Measurements from ENCODE around the gene ACTN4.

The ACTN4 gene

DNA sequence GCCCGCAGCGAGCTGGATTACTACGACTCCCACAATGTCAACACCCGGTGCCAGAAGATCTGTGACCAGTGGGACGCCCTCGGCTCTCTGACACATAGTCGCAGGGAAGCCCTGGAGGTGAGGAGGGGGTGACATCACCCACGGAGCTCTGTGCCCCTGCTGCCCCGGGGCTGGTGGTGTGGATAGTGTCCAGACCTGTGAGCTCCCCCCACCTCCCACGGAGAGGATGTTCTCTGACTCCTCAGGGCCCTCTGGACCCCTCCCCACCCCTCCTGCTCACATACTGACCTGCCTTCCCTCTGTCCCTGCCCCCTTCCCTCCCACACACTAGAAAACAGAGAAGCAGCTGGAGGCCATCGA, 76.1 kb downstream of the ACTN4 start:
- DNase-seq (ENCODE audit: low spot score): no peak

DNA sequence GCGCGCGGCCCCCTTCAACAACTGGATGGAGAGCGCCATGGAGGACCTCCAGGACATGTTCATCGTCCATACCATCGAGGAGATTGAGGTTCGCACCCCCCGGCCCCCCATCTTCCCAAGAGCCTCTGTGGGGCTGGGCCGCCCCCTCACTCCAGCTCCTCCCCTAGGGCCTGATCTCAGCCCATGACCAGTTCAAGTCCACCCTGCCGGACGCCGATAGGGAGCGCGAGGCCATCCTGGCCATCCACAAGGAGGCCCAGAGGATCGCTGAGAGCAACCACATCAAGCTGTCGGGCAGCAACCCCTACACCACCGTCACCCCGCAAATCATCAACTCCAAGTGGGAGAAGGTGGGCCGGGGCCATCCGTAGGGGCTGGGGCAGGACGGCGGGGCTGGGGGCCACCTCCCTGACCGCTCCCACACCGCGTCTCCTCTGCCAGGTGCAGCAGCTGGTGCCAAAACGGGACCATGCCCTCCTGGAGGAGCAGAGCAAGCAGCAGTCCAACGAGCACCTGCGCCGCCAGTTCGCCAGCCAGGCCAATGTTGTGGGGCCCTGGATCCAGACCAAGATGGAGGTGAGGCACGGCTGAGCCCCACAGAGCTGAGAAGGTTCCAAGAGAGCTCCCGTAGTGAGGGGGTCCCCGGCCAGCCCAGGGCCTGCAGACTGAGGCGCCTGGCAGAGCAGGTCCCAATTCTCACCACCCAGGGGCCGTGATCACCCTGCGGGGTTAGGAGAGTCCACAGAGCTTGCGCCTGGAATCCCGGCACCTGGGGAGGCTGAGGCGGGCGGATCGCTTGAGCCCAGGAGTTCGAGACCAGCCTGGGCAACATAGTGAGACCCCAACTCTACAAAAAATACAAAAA, 76.8 kb downstream of the ACTN4 start:
- DNase-seq (ENCODE audit: low spot score): no peak

- DNase-seq (ENCODE audit: low spot score): no peak
Measured at GRCh38 chr19:38725469-38726283, 78.2 kb downstream of the ACTN4 start.

DNA sequence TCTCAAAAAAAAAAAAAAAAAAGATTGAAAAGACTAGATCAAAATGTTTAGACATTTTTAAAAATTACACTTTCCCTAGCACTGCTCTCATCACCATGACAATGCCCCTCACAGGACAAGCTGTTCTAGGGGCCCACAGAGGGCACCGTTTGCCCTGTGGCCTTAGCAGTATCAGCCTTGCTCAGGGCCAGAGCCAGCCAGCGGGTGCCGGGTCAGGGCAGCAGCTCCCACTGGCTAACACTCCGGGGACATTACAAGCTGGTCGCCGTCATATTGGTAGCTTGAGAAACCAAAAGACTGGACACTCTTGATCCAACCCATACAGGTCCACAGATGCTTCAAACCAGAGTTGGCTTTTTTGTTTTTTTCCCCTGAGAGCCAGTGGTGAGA, 78.8 kb downstream of the ACTN4 start:
- DNase-seq (ENCODE audit: low spot score): no peak

GRCh38 chr19:38726761-38727301, 79.4 kb downstream of the ACTN4 start:
- no peak for DNase-seq (ENCODE audit: low spot score)

DNA sequence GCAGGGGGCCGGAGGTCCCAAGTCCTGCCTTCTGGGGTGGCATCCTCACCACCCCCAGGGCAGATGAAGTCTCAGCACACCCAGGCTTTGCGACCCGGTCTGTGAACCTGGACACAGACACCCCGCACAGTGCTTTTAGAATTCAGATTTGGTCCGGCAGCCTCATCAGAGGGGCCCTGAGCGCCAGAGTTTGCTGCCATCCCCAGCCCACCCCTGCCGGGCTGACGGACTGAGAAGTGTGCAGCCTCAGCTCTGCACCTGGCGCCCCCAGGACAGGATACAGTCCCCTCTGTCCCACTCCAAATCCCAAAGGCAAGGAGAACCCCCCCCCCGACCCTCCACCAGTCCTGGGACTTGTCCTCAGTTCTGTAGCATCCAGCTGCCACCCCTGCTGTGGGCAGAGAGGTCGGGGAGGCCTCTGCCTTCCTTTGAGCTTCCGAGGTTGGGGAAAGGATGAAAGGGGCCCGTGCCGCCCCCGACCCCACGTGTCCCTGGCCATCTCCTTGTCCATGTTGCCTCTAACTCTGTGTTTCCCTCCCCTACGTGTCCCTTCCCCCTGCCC, 79.9 kb downstream of the ACTN4 start:
- DNase-seq (ENCODE audit: low spot score): no peak

DNA sequence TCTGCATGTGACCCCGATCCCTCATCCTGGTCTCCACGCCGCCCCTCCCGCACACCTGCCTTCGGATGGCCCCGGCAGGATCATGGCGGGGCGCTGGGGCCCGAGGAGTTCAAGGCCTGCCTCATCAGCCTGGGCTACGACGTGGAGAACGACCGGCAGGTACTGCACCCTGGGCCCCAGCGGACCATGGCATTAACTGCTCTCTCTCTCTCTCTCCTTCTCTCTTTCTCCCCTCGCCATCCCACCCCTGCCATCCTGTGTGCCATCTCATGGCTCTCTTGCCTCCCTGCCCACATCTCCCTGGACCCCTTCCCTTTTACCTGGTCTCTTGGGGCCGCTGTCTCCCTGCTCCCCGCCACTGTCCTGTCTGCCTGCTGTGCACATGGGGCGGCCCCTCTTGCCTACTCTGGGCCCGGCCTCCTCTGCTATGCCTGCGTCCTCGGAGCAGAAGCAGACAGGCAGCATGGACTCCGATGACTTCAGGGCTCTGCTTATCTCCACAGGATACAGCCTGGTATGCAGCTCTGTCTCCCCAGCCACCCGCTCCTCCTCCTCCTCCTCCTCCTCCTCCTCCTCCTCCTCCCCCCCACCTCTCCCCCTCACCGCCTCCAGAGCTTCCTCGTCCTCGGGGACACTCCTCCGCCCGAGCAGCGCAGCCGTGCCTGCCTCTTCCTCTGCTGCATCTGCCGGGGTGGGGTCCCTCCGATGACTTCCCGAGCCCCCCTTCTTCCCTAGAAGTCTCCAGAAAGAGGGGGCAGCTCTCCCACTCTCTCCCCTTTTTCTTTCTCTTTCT, 80.6 kb downstream of the ACTN4 start:
- DNase-seq (ENCODE audit: low spot score): no peak

DNA sequence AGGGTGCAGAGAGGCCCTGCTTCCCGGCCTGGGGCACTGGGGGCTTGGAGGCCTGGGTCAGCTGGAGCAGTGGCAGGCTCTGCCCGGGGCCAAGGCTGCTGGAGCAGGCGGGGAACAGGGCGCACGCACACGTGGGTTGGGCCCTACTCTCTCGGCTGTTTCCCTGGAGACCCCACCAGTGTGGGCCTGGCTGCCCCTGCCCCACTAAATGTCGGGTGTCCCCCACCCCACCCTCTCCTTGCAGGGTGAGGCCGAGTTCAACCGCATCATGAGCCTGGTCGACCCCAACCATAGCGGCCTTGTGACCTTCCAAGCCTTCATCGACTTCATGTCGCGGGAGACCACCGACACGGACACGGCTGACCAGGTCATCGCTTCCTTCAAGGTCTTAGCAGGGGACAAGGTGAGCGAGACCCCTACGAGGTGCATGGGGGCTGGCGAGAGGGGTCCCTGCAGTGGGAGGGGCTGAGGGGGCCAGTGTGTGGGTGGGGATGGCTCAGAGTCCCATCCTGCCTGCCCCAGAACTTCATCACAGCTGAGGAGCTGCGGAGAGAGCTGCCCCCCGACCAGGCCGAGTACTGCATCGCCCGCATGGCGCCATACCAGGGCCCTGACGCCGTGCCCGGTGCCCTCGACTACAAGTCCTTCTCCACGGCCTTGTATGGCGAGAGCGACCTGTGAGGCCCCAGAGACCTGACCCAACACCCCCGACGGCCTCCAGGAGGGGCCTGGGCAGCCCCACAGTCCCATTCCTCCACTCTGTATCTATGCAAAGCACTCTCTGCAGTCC, 81.5 kb downstream of the ACTN4 start:
- DNase-seq (ENCODE audit: low spot score): no peak

DNA sequence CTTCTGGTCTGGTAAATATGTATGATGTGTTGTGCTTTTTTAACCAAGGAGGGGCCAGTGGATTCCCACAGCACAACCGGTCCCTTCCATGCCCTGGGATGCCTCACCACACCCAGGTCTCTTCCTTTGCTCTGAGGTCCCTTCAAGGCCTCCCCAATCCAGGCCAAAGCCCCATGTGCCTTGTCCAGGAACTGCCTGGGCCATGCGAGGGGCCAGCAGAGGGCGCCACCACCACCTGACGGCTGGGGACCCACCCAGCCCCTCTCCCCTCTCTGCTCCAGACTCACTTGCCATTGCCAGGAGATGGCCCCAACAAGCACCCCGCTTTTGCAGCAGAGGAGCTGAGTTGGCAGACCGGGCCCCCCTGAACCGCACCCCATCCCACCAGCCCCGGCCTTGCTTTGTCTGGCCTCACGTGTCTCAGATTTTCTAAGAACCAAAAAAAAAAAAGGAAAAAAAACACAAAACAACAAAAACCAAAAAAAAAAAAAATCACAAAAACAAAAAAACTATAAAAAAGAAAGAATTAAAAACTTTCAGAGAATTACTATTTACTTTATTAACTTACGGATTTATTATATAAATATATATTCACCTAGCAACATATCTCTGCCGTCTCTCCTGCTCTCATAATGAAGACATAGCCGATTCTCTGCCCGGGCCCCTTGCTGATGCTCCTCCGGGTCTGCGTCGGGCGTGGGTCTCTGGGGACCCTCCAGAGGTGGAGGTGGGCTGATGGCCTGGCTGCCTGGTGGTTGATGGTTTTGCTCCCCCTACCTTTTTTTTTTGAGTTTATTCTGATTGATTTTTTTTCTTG, 82.4 kb downstream of the ACTN4 start:
- peak; percentile 51 for DNase-seq (ENCODE audit: low spot score)

- DNase-seq (ENCODE audit: low spot score): no peak
Measured at GRCh38 chr19:38730470-38730730, 83.0 kb downstream of the ACTN4 start.

DNA sequence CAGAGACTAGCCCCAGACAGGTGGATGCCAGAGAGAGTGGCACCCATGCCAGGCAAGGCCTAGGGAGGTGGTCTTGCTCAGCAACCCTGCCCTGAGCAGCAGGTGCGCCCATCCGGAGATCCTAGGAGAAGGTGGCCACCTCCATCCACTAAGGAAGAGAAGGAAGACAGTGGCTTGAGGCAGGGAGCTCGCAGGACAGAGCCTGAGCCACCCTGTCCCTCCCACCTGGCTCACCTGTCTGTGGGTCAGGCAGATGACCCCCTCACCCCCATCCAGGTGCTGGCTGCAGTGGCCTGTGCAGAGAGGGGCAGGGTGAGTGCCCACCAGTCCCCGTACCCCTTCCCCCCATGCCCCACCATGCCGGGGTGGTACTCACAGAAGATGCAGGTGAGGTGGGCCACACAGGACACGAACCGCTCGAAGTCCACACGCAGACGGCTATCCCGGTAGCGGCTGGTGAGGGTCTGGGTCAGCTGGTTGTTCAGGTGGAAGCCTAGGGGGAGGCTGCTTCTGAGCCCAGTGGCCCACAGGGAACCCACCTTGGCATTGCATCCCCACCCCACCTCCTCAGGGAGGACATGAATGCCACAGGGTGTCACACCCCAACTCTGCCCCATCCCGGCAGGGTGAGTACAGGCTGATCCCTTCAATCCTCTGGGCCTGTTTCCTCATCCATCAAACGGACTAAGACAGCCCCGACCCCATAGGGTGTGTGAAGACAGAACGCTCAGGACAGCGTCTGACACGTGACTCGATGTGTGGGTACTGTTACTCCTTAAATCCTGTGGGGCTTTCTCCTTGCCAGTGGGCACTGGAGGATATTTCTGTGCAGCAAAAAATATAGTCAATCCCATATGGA, 83.5 kb downstream of the ACTN4 start:
- DNase-seq (ENCODE audit: low spot score): no peak

GRCh38 chr19:38731654-38732301, 84.3 kb downstream of the ACTN4 start:
- DNase-seq (ENCODE audit: low spot score): no peak

DNA sequence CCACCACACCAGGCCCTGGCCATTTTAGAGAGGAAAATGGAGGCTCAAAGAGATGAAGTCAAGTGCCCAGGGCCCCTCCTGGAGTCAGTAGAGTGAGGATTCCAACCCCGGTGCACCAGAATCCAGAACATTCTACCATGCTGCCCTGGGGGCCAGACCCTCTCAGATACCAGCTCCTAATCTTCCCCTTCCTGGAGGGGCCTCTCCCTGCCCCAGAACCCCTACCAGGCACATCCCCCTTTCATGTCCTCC, 85.7 kb downstream of the ACTN4 start:
- DNase-seq (ENCODE audit: low spot score): no peak

DNA sequence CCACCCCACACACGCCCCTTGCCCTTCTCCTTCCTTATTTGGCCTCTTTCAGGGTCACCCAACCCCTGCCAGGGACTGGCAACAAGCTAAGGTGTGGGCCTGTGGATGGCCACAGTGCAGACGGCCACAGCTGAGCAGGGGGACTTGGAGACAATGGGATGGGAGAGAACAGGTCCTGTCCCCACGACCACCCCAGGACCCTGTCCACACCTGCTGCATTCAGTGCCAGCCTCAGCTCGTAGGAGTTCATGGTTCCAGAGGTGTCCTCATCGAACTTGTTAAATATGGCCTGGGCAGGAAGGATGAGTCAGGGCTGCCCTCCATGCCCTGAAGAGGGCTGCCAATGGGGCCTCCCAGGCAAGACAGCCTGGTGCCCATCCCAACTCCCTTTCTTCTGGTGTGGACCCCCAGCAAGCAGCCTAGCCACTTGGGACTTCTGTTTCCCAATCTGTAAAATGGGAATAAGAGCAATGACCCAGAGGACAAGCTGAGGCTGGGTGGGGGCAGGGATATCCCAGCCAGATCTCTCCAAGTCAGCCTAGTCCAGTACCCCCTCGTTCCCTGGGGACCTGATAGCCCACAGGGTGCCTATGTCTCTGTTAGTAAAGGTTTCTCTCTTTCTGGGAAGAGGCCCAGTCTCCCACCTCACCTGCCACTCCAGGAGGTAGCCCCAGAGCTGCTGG, 86.2 kb downstream of the ACTN4 start:
- no peak for DNase-seq (ENCODE audit: low spot score)

GRCh38 chr19:38734176-38734425, 86.7 kb downstream of the ACTN4 start:
- no peak for DNase-seq (ENCODE audit: low spot score)

GRCh38 chr19:38734426-38735256, 87.2 kb downstream of the ACTN4 start:
- DNase-seq (ENCODE audit: low spot score): no peak

DNA sequence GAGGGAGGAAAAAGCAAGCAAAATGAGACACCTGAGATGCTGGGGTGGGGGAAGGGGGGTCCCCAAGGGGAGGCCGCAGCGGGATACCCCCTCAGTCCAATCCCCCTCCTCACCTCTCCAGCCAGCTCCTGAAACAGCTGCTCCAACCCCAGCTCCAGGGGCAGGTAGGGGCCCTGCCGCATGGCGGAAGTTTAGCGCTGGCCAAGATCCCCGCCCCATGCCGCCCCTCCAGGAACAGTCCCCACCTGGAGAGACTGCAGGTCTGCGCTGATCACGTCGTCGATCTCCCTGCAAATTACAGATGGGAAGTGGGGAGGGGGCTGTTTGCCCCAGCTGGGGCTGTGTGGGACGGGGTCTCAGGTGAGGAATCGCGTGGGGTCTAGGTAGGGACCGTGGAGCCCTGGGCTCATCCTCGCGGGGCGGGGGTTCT, 87.8 kb downstream of the ACTN4 start:
- no peak for DNase-seq (ENCODE audit: low spot score)

- no peak for DNase-seq (ENCODE audit: low spot score)
Measured at GRCh38 chr19:38736036-38736412, 88.6 kb downstream of the ACTN4 start.
